ENCODE data around the gene PGF.

- TF ChIP-seq EZH2phosphoT487 (IDR thresholded peaks at IDR 0.05; ENCODE audit: insufficient read depth, low read depth) (no peak), EZH2 (IDR thresholded peaks at IDR 0.05; ENCODE audit: insufficient read depth, poor library complexity, severe bottlenecking) (no peak)
These were observed 7.1 kb upstream of the PGF start for GRCh38 chr14:74962493-74962892.

Measured in GM23248 (cell line).